Kidney (tissue), 14 donors: ENCODE results near the gene CFL2. TPM values are rescaled to one million over a fixed set of nuclear protein-coding genes. Genes with fewer than 3 reads are reported as not detected.
A peak's percentile ranks its signal among the peaks of the same experiment; 100 is the strongest.
"Not testable (repeated sequence)": the region's sequence is repeated elsewhere in the genome, so short reads cannot be mapped to it uniquely, and the experiment has no call there.

Experiments used
- DNase-seq, 5 donors: peaks; one replicate each; pipeline ENCODE4 v3.0.0-alpha.2; 2013 to 2020
- FAIRE-seq: peaks from 2 replicates; lab custom pipeline; 2012; peaks lifted over from hg19 to GRCh38; lab: Jason Lieb, UNC
- H3K27ac ChIP-seq, 2 donors: one replicate each; pipeline ENCODE4 v1.7.0; 2013; ENCODE audit warnings: low read depth in 2 of 2, low read length in 2 of 2, inconsistent platforms in 1 of 2
- H3K27me3 ChIP-seq: one replicate; pipeline ENCODE4 v1.7.1; 2013; ENCODE audit warnings: low read length, inconsistent platforms; ENCODE audit not compliant: control insufficient read depth, insufficient read depth
- H3K36me3 ChIP-seq, 3 donors: one replicate each; pipeline versions ENCODE4 v1.7.0 to v1.7.1; 2013; ENCODE audit warnings: low read length in 3 of 3, control low read depth in 1 of 3, inconsistent platforms in 1 of 3; ENCODE audit not compliant: insufficient read depth in 3 of 3, control insufficient read depth in 2 of 3
- H3K4me1 ChIP-seq, 3 donors: one replicate each; pipeline versions ENCODE4 v1.7.0 to v1.7.1; 2013; ENCODE audit warnings: low read length in 3 of 3, inconsistent platforms in 1 of 3, low read depth in 1 of 3; ENCODE audit not compliant: control insufficient read depth in 2 of 3, insufficient read depth in 2 of 3
- H3K4me3 ChIP-seq, 3 donors: one replicate each; pipeline versions ENCODE4 v1.7.0 to v1.8.1; 2013; ENCODE audit warnings: low read length in 3 of 3, control low read depth in 1 of 3, inconsistent platforms in 1 of 3
- H3K9ac ChIP-seq, 3 donors: one replicate each; pipeline versions ENCODE4 v1.7.0 to v1.7.1; 2013; ENCODE audit warnings: low read length in 3 of 3, control low read depth in 1 of 3, inconsistent platforms in 1 of 3
- H3K9me3 ChIP-seq, 3 donors: one replicate each; pipeline versions ENCODE4 v1.7.0 to v1.7.1; 2013; ENCODE audit warnings: low read length in 3 of 3, control low read depth in 1 of 3, inconsistent platforms in 1 of 3; ENCODE audit not compliant: control insufficient read depth in 2 of 3, insufficient read depth in 1 of 3
- intact Hi-C: fragments of 100-400 bp; cut with DNase I; formaldehyde crosslinking; loops from one replicate; pipeline ENCODE4 v1.11.1; 2022
- polyA plus RNA-seq: library from polyadenylated mRNA; stranded (reverse); fragments of 350-450 nt; fragmentation: Illumina TruSeq; extraction: RNeasy Lipid Tissue Mini Kit (QIAGEN cat#74804); gene quantifications from one replicate; pipeline ENCODE4 v1.2.3, GENCODE V29; 2014; ENCODE audit warnings: low read depth, low replicate concordance; ENCODE audit not compliant: insufficient read depth
- total RNA-seq: library from RNA; stranded (reverse); fragmentation: NEBNext Ultra II Directional; extraction: Animal tissue kit (Norgen Biotek cat#: 25700); gene quantifications from one replicate; pipeline ENCODE4 v1.2.1, GENCODE V29; 2021
- TF ChIP-seq, protein P1 (sequence below): IDR thresholded peaks from 3 replicates; pipeline ENCODE4 v1.5.1; 2012; ENCODE audit warnings: mild to moderate bottlenecking, moderate library complexity, borderline replicate concordance; ENCODE audit not compliant: insufficient read depth; ENCODE audit errors: extremely low read depth
- donor health status: control.
- donor health status: control.
- donor health status: control.
- donor health status: control.
- donor health status: control.
- donor health status: DM: yes; HTN: yes; CAD: no.
- donor health status: Normal renal cell carcinoma (clear cell type).

CFL2 gene
- total and polyA plus RNA-seq, 2 donors from 2014 or later = 32.5 to 56.3 TPM

- DNase-seq = peak in 1 of 5 donors; percentile 65
- H3K27ac ChIP-seq = no peak overlapping the region
- TF ChIP-seq, protein P1, sequence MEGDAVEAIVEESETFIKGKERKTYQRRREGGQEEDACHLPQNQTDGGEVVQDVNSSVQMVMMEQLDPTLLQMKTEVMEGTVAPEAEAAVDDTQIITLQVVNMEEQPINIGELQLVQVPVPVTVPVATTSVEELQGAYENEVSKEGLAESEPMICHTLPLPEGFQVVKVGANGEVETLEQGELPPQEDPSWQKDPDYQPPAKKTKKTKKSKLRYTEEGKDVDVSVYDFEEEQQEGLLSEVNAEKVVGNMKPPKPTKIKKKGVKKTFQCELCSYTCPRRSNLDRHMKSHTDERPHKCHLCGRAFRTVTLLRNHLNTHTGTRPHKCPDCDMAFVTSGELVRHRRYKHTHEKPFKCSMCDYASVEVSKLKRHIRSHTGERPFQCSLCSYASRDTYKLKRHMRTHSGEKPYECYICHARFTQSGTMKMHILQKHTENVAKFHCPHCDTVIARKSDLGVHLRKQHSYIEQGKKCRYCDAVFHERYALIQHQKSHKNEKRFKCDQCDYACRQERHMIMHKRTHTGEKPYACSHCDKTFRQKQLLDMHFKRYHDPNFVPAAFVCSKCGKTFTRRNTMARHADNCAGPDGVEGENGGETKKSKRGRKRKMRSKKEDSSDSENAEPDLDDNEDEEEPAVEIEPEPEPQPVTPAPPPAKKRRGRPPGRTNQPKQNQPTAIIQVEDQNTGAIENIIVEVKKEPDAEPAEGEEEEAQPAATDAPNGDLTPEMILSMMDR = no peak
- H3K36me3 ChIP-seq = no peaks in the 10 kb centered on the region
- no peak overlapping the region for H3K9ac ChIP-seq
- H3K9me3 ChIP-seq = no peaks in the 10 kb centered on the region
- no peak overlapping the region for H3K4me3 ChIP-seq
- intact Hi-C loops = no loop called here
- FAIRE-seq = no peak
- no peaks in the 10 kb centered on the region for H3K4me1 ChIP-seq
- no peaks in the 10 kb centered on the region for H3K27me3 ChIP-seq
These were observed 14.3 kb downstream of the CFL2 start for GRCh38 chr14:34699873-34700621.

- H3K9ac ChIP-seq, H3K36me3 ChIP-seq, H3K4me1 ChIP-seq, H3K9me3 ChIP-seq, H3K4me3 ChIP-seq, FAIRE-seq, intact Hi-C loops, H3K27me3 ChIP-seq, H3K27ac ChIP-seq, DNase-seq: not testable (repeated sequence)
These were observed 20.2 kb downstream of the CFL2 start for GRCh38 chr14:34694216-34694615.

- no peak for DNase-seq
- no peak overlapping the region for H3K27ac ChIP-seq
- TF ChIP-seq, protein P1 = no peak
- H3K36me3 ChIP-seq = no peaks in the 10 kb centered on the region
- no peaks in the 10 kb centered on the region for H3K9me3 ChIP-seq
- no peak overlapping the region for H3K9ac ChIP-seq
- intact Hi-C loops = no loop called here
- H3K27me3 ChIP-seq = no peaks in the 10 kb centered on the region
- H3K4me3 ChIP-seq = peak overlapping the region in 2 of 3 donors; percentile 24 to 72
- H3K4me1 ChIP-seq = no peaks in the 10 kb centered on the region
- no peak for FAIRE-seq
These were observed 21.0 kb downstream of the CFL2 start for GRCh38 chr14:34693228-34693939.

DNA sequence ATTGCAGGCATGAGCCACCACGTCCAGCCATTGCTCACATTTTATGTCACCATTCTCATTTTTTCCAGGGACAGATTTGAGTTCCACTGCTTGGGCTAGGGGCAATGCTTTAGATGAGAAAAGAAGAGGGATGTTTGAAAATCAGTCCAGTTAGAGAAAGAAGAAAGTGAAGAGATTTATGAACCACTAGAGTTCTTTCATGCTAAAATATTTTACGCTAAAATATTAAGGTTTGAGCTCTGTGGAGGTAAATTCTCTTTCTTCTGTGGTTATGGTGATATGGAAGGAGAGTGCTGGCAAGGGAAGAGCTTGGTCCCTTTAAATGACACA is 21.5 kb downstream of the CFL2 start:
- H3K36me3 ChIP-seq = no peaks in the 10 kb centered on the region
- DNase-seq = no peak
- FAIRE-seq = no peak
- H3K4me3 ChIP-seq = peak overlapping the region in 2 of 3 donors; percentile 24 to 72
- no peaks in the 10 kb centered on the region for H3K9me3 ChIP-seq
- no peaks in the 10 kb centered on the region for H3K27me3 ChIP-seq
- H3K4me1 ChIP-seq = no peaks in the 10 kb centered on the region
- TF ChIP-seq, protein P1 = no peak
- H3K9ac ChIP-seq = no peak overlapping the region
- intact Hi-C loops = no loop called here
- H3K27ac ChIP-seq = no peak overlapping the region
